ENCODE measurements around the gene FAR2. TPM values are rescaled to one million over a fixed set of nuclear protein-coding genes. Genes with fewer than 3 reads are reported as not detected.

FAR2 gene
- polyA plus RNA-seq (2013, experiment 1 of 2) = 50.0 TPM
- polyA plus RNA-seq (2013, experiment 2 of 2) = 47.9 TPM

- WGBS (ENCODE audit: extremely low coverage, insufficient coverage, low lambda C conversion rate) = no CpG with 5 or more reads among the region's 66 CpGs
- Histone ChIP-seq H3K79me2 (ENCODE audit: control insufficient read depth, insufficient read depth, low read length) (peaks cover 3% of the 10 kb centered on the region), H2BK120ac (ENCODE audit: low read depth, low read length) (peak within 1 kb of the TSS; percentile 64), H3K27me3 (ENCODE audit: insufficient read depth, low read length, poor library complexity) (no peaks in the 10 kb centered on the region), H3K4ac (ENCODE audit: low read depth, low read length) (peak within 1 kb of the TSS; percentile 95), H2BK5ac (ENCODE audit: low read length) (peak within 1 kb of the TSS; percentile 48), H3K36me3 (ENCODE audit: control insufficient read depth, insufficient read depth, low read length) (no peaks in the 10 kb centered on the region), H3K18ac (ENCODE audit: low read length) (peak within 1 kb of the TSS; percentile 98), H3K23ac (ENCODE audit: low read length) (peak within 1 kb of the TSS; percentile 4), H2AK5ac (ENCODE audit: low read length) (no peak within 1 kb of the TSS), H3K9ac (ENCODE audit: low read length) (peak within 1 kb of the TSS; percentile 73), H4K8ac (ENCODE audit: low read depth, low read length) (peak within 1 kb of the TSS; percentile 98), H3K27ac (ENCODE audit: low read depth, low read length) (peak within 1 kb of the TSS; percentile 69), H3K56ac (ENCODE audit: low read length) (peak within 1 kb of the TSS; percentile 96), H3K4me3 (ENCODE audit: low read length) (peak within 1 kb of the TSS; percentile 24), H3K79me1 (ENCODE audit: low read length) (no peaks in the 10 kb centered on the region), H3K4me2 (ENCODE audit: low read length) (peak within 1 kb of the TSS; percentile 55), H3K4me1 (ENCODE audit: control insufficient read depth, low read depth, low read length) (peaks cover 3% of the 10 kb centered on the region), H4K5ac (ENCODE audit: low read length) (no peak within 1 kb of the TSS), H2BK15ac (replicated peaks; ENCODE audit: low read depth) (peak within 1 kb of the TSS; percentile 20)
- peak; percentile 83 for DNase-seq
These were observed at the start of gene FAR2 for GRCh38 chr12:29148911-29149690. FAR2 (plus strand) TSS chr12:29149278; CDS start chr12:29270450, 121,172 bp downstream.

GRCh38 chr12:29102741-29103140, 46.3 kb upstream of the FAR2 start:
- no peaks in the 10 kb centered on the region for H3K79me1 ChIP-seq (ENCODE audit: low read length)
- H3K23ac ChIP-seq (ENCODE audit: low read length) = no peak overlapping the region
- H2BK120ac ChIP-seq (ENCODE audit: low read depth, low read length) = no peak overlapping the region
- H2BK15ac ChIP-seq (replicated peaks; ENCODE audit: low read depth) = no peak overlapping the region
- no peak overlapping the region for H3K4me3 ChIP-seq (ENCODE audit: low read length)
- H3K56ac ChIP-seq (ENCODE audit: low read length) = no peak overlapping the region
- H3K27me3 ChIP-seq (ENCODE audit: insufficient read depth, low read length, poor library complexity) = no peaks in the 10 kb centered on the region
- H3K79me2 ChIP-seq (ENCODE audit: control insufficient read depth, insufficient read depth, low read length) = no peaks in the 10 kb centered on the region
- no peak overlapping the region for H3K9ac ChIP-seq (ENCODE audit: low read length)
- 100% methylated on average over 1 of the region's 2 CpGs for WGBS (ENCODE audit: extremely low coverage, insufficient coverage, low lambda C conversion rate)
- no peak overlapping the region for H2AK5ac ChIP-seq (ENCODE audit: low read length)
- no peaks in the 10 kb centered on the region for H3K36me3 ChIP-seq (ENCODE audit: control insufficient read depth, insufficient read depth, low read length)
- H3K27ac ChIP-seq (ENCODE audit: low read depth, low read length) = no peak overlapping the region
- H4K8ac ChIP-seq (ENCODE audit: low read depth, low read length) = no peak overlapping the region
- no peak overlapping the region for H3K4ac ChIP-seq (ENCODE audit: low read depth, low read length)
- H3K4me2 ChIP-seq (ENCODE audit: low read length) = no peak overlapping the region
- no peak overlapping the region for H4K5ac ChIP-seq (ENCODE audit: low read length)
- no peak overlapping the region for H2BK5ac ChIP-seq (ENCODE audit: low read length)
- no peak for DNase-seq
- H3K4me1 ChIP-seq (ENCODE audit: control insufficient read depth, low read depth, low read length) = no peaks in the 10 kb centered on the region
- no peak overlapping the region for H3K18ac ChIP-seq (ENCODE audit: low read length)

GRCh38 chr12:29103539-29103974, 45.5 kb upstream of the FAR2 start:
- no peaks in the 10 kb centered on the region for H3K79me2 ChIP-seq (ENCODE audit: control insufficient read depth, insufficient read depth, low read length)
- no CpG with 5 or more reads among the region's 5 CpGs for WGBS (ENCODE audit: extremely low coverage, insufficient coverage, low lambda C conversion rate)

GRCh38 chr12:29104516-29104915, 44.6 kb upstream of the FAR2 start:
- Histone ChIP-seq H3K18ac (ENCODE audit: low read length) (no peak overlapping the region), H2AK5ac (ENCODE audit: low read length) (no peak overlapping the region), H3K4ac (ENCODE audit: low read depth, low read length) (no peak overlapping the region), H3K79me2 (ENCODE audit: control insufficient read depth, insufficient read depth, low read length) (no peaks in the 10 kb centered on the region), H3K56ac (ENCODE audit: low read length) (no peak overlapping the region), H4K5ac (ENCODE audit: low read length) (no peak overlapping the region), H2BK5ac (ENCODE audit: low read length) (no peak overlapping the region), H2BK15ac (replicated peaks; ENCODE audit: low read depth) (no peak overlapping the region), H3K27ac (ENCODE audit: low read depth, low read length) (no peak overlapping the region), H3K27me3 (ENCODE audit: insufficient read depth, low read length, poor library complexity) (no peaks in the 10 kb centered on the region), H3K9ac (ENCODE audit: low read length) (no peak overlapping the region), H3K4me2 (ENCODE audit: low read length) (no peak overlapping the region), H3K4me3 (ENCODE audit: low read length) (no peak overlapping the region), H3K36me3 (ENCODE audit: control insufficient read depth, insufficient read depth, low read length) (no peaks in the 10 kb centered on the region), H2BK120ac (ENCODE audit: low read depth, low read length) (no peak overlapping the region), H3K4me1 (ENCODE audit: control insufficient read depth, low read depth, low read length) (no peaks in the 10 kb centered on the region), H3K23ac (ENCODE audit: low read length) (no peak overlapping the region), H4K8ac (ENCODE audit: low read depth, low read length) (no peak overlapping the region), H3K79me1 (ENCODE audit: low read length) (no peaks in the 10 kb centered on the region)
- no CpG with 5 or more reads among the region's 2 CpGs for WGBS (ENCODE audit: extremely low coverage, insufficient coverage, low lambda C conversion rate)
- no peak for DNase-seq

More at GRCh38 chr12:29103539-29103974, 45.5 kb upstream of the FAR2 start:
- no peak overlapping the region for H2BK120ac ChIP-seq (ENCODE audit: low read depth, low read length)
- no peak overlapping the region for H3K9ac ChIP-seq (ENCODE audit: low read length)
- no peak overlapping the region for H3K27ac ChIP-seq (ENCODE audit: low read depth, low read length)
- no peak overlapping the region for H3K18ac ChIP-seq (ENCODE audit: low read length)
- no peak overlapping the region for H4K5ac ChIP-seq (ENCODE audit: low read length)
- no peaks in the 10 kb centered on the region for H3K36me3 ChIP-seq (ENCODE audit: control insufficient read depth, insufficient read depth, low read length)
- no peak overlapping the region for H4K8ac ChIP-seq (ENCODE audit: low read depth, low read length)
- H3K56ac ChIP-seq (ENCODE audit: low read length) = no peak overlapping the region
- no peak overlapping the region for H3K4ac ChIP-seq (ENCODE audit: low read depth, low read length)
- H3K27me3 ChIP-seq (ENCODE audit: insufficient read depth, low read length, poor library complexity) = no peaks in the 10 kb centered on the region
- H3K79me1 ChIP-seq (ENCODE audit: low read length) = no peaks in the 10 kb centered on the region
- no peak overlapping the region for H2BK15ac ChIP-seq (replicated peaks; ENCODE audit: low read depth)
- no peak for DNase-seq
- H2AK5ac ChIP-seq (ENCODE audit: low read length) = no peak overlapping the region
- H2BK5ac ChIP-seq (ENCODE audit: low read length) = no peak overlapping the region
- no peak overlapping the region for H3K4me3 ChIP-seq (ENCODE audit: low read length)
- H3K23ac ChIP-seq (ENCODE audit: low read length) = no peak overlapping the region
- no peak overlapping the region for H3K4me2 ChIP-seq (ENCODE audit: low read length)
- no peaks in the 10 kb centered on the region for H3K4me1 ChIP-seq (ENCODE audit: control insufficient read depth, low read depth, low read length)

- H3K27me3 ChIP-seq (ENCODE audit: insufficient read depth, low read length, poor library complexity) = no peaks in the 10 kb centered on the region
- no peak overlapping the region for H3K56ac ChIP-seq (ENCODE audit: low read length)
- no peak overlapping the region for H2BK15ac ChIP-seq (replicated peaks; ENCODE audit: low read depth)
- no peak for DNase-seq
- H3K79me1 ChIP-seq (ENCODE audit: low read length) = no peaks in the 10 kb centered on the region
- no peaks in the 10 kb centered on the region for H3K4me1 ChIP-seq (ENCODE audit: control insufficient read depth, low read depth, low read length)
- no peak overlapping the region for H3K4me2 ChIP-seq (ENCODE audit: low read length)
- H2BK120ac ChIP-seq (ENCODE audit: low read depth, low read length) = no peak overlapping the region
- H4K5ac ChIP-seq (ENCODE audit: low read length) = no peak overlapping the region
- no peaks in the 10 kb centered on the region for H3K36me3 ChIP-seq (ENCODE audit: control insufficient read depth, insufficient read depth, low read length)
- no peak overlapping the region for H3K4ac ChIP-seq (ENCODE audit: low read depth, low read length)
- no peak overlapping the region for H3K23ac ChIP-seq (ENCODE audit: low read length)
- H3K27ac ChIP-seq (ENCODE audit: low read depth, low read length) = no peak overlapping the region
- H2AK5ac ChIP-seq (ENCODE audit: low read length) = no peak overlapping the region
- no peak overlapping the region for H3K18ac ChIP-seq (ENCODE audit: low read length)
- H3K9ac ChIP-seq (ENCODE audit: low read length) = no peak overlapping the region
- H3K79me2 ChIP-seq (ENCODE audit: control insufficient read depth, insufficient read depth, low read length) = no peaks in the 10 kb centered on the region
- no CpG with 5 or more reads among the region's 5 CpGs for WGBS (ENCODE audit: extremely low coverage, insufficient coverage, low lambda C conversion rate)
- no peak overlapping the region for H3K4me3 ChIP-seq (ENCODE audit: low read length)
- no peak overlapping the region for H2BK5ac ChIP-seq (ENCODE audit: low read length)
- H4K8ac ChIP-seq (ENCODE audit: low read depth, low read length) = no peak overlapping the region
These were observed 38.3 kb upstream of the FAR2 start for GRCh38 chr12:29110506-29111442.
